GM12891 (cell line): ENCODE measurements around the gene IL11.

Experiments used
- POLR2A ChIP-seq: IDR thresholded peaks from 2 replicates; pipeline ENCODE4 v1.6.1; 2011; ENCODE audit warnings: low read depth, low read length, control low read depth
- POLR2AphosphoS5 ChIP-seq: IDR thresholded peaks from 2 replicates; pipeline ENCODE4 v1.6.1; 2011; ENCODE audit warnings: low read depth, low read length, control low read depth
- TAF1 ChIP-seq: IDR thresholded peaks from 2 replicates; pipeline ENCODE4 v1.6.1; 2011; ENCODE audit warnings: low read depth, low read length, control low read depth

GRCh38 chr19:55366790-55367189 lies 3.5 kb downstream of the IL11 start:
- TF ChIP-seq POLR2A (no peak), POLR2AphosphoS5 (no peak), TAF1 (no peak)
